ENCODE measurements around the gene IFT52. TPM values are rescaled to one million over a fixed set of nuclear protein-coding genes. Genes with fewer than 3 reads are reported as not detected.

IFT52 gene, protein sequence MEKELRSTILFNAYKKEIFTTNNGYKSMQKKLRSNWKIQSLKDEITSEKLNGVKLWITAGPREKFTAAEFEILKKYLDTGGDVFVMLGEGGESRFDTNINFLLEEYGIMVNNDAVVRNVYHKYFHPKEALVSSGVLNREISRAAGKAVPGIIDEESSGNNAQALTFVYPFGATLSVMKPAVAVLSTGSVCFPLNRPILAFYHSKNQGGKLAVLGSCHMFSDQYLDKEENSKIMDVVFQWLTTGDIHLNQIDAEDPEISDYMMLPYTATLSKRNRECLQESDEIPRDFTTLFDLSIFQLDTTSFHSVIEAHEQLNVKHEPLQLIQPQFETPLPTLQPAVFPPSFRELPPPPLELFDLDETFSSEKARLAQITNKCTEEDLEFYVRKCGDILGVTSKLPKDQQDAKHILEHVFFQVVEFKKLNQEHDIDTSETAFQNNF
- total RNA-seq = 10 to 100 TPM in 2 of 9 donors, 1 to 10 TPM in 7; 4.2 to 15.5 (median 5.7) TPM
- polyA plus RNA-seq = 1 to 10 TPM; 4.8 to 6.3 TPM
- long read RNA-seq, donor 1, transcript IFT52-201 (14 exons, 1,757 nt) = major isoform, 5 of 10 reads
- long read RNA-seq, donor 1, partial matches to known transcripts = 0 of 10 reads
- long read RNA-seq, donor 1, other reads (novel, unspliced or antisense) = 2 of 10 reads
- long read RNA-seq, donor 2, transcript IFT52-201 (14 exons, 1,757 nt) = major isoform, 22 of 54 reads
- long read RNA-seq, donor 2, transcript IFT52-202 (14 exons, 1,599 nt) = minor isoform, 17 of 54 reads
- long read RNA-seq, donor 2, partial matches to known transcripts = 0 of 54 reads
- long read RNA-seq, donor 2, other reads (novel, unspliced or antisense) = 15 of 54 reads
- long read RNA-seq, donor 3, partial matches to known transcripts = 0 of 5 reads
- long read RNA-seq, donor 3, other reads (novel, unspliced or antisense) = 1 of 5 reads

- Histone ChIP-seq H3K9me3 (no peaks in the 10 kb centered on the region), H3K27ac (peak within 1 kb of the TSS; percentile 66 to 94 (median 88)), H3K4me3 (peak within 1 kb of the TSS; percentile 68 to 99 (median 85)), H3K27me3 (no peaks in the 10 kb centered on the region), H3K36me3 (peaks cover 0 to 17% (median 12%) of the 10 kb centered on the region in 9 donors), H3K4me1 (peaks cover 3 to 22% (median 13%) of the 10 kb centered on the region in 12 donors)
- intact Hi-C loops (cut with DNase I) = loop anchor here in 3 of 10 donors (2.0 to 10.0 kb wide), 4 partner anchors 53 to 136 kb away; partner anchors contain the start of gene SRSF6 (in 3 of the 3)
- DNase-seq = peak; percentile 95
- peak; percentile 99 to 100 (median 100) for ATAC-seq
- WGBS, 4 donors = 0 to 1% (median 1%) methylated on average over 44 to 68 of the region's 68 CpGs
- TF ChIP-seq, protein P1, sequence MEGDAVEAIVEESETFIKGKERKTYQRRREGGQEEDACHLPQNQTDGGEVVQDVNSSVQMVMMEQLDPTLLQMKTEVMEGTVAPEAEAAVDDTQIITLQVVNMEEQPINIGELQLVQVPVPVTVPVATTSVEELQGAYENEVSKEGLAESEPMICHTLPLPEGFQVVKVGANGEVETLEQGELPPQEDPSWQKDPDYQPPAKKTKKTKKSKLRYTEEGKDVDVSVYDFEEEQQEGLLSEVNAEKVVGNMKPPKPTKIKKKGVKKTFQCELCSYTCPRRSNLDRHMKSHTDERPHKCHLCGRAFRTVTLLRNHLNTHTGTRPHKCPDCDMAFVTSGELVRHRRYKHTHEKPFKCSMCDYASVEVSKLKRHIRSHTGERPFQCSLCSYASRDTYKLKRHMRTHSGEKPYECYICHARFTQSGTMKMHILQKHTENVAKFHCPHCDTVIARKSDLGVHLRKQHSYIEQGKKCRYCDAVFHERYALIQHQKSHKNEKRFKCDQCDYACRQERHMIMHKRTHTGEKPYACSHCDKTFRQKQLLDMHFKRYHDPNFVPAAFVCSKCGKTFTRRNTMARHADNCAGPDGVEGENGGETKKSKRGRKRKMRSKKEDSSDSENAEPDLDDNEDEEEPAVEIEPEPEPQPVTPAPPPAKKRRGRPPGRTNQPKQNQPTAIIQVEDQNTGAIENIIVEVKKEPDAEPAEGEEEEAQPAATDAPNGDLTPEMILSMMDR (IDR thresholded peaks at IDR 0.05) = no peak
- TF ChIP-seq POLR2A (IDR thresholded peaks at IDR 0.05) = peak in 1 of 2 donors; percentile 49
Measured at GRCh38 chr20:43590392-43591303, at the start of gene IFT52. TSS of gene IFT52 (plus strand) at chr20:43590937. CDS start at chr20:43594699, 3,762 bp downstream.

GRCh38 chr20:43541214-43541613 is 49.5 kb upstream of the IFT52 start:
- Histone ChIP-seq H3K27me3 (no peaks in the 10 kb centered on the region), H3K4me3 (no peak overlapping the region), H3K36me3 (peaks cover 0 to 19% (median 6%) of the 10 kb centered on the region in 9 donors), H3K4me1 (no peaks in the 10 kb centered on the region), H3K9me3 (no peaks in the 10 kb centered on the region), H3K27ac (no peak overlapping the region)
- DNase-seq = no peak
- intact Hi-C loops (cut with DNase I) = loop anchor here in 2 of 10 donors (5.0 kb wide), 2 partner anchors 541 to 546 kb away; no protein-coding TSS in a partner anchor
- TF ChIP-seq POLR2A (IDR thresholded peaks at IDR 0.05) = no peak
- TF ChIP-seq, protein P1 (IDR thresholded peaks at IDR 0.05) = no peak
- no peak for ATAC-seq
- WGBS, 4 donors = 64 to 78% (median 72%) methylated on average over 2 of the region's 2 CpGs

DNA sequence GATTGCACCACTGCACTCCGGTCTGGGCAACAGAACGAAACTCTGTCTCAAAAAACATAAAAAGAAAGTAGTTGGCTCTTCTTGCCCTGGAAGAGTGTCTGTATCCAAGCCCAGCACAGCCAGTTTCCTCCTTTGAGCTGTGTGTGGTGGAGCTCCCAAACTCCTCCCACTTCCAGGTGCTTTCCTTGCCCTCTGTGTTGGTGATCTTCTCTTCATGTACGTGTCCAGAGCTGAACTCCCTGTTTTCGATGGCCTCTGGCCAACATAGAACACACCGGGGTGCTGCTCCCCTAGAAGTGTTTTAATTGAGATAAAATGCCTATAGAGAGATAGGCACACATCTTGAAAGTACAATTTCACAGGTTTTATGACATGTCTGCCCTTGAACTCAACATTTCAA is 48.6 kb upstream of the IFT52 start:
- ATAC-seq (no peak), DNase-seq (no peak)
- Histone ChIP-seq H3K27ac (no peak overlapping the region), H3K4me1 (no peaks in the 10 kb centered on the region), H3K36me3 (peaks cover 0 to 16% (median 6%) of the 10 kb centered on the region in 9 donors), H3K27me3 (no peaks in the 10 kb centered on the region), H3K4me3 (no peak overlapping the region), H3K9me3 (peaks cover 0 to 6% (median 0%) of the 10 kb centered on the region in 12 donors)
- TF ChIP-seq, protein P1 (IDR thresholded peaks at IDR 0.05) = no peak
- intact Hi-C loops (cut with DNase I) = loop anchor here in 2 of 10 donors (5.0 kb wide), 2 partner anchors 540 to 545 kb away; no protein-coding TSS in a partner anchor
- WGBS, 4 donors = 77 to 89% (median 87%) methylated on average over 5 of the region's 5 CpGs

Data from heart left ventricle (tissue), 16 donors.